Tibial nerve (tissue), 4 donors: ENCODE data around the gene TOMM40L.

Experiments
- CTCF ChIP-seq, 5 experiments: fragments of 200-600 bp in 3 of 5; fragments of 450-650 bp in 2 of 5; sonication (generic) in 3 of 5; IDR thresholded peaks; one replicate each; pipeline ENCODE4 v1.5.1; 2016 to 2019; ENCODE audit warnings: antibody characterized with exemption in 5 of 5, mild to moderate bottlenecking in 3 of 5, moderate library complexity in 2 of 5
- EP300 ChIP-seq, 2 donors: sonication (generic); formaldehyde crosslinking; IDR thresholded peaks; one replicate each; pipeline ENCODE4 v1.6.1; 2017; ENCODE audit warnings: antibody characterized with exemption in 2 of 2, mild to moderate bottlenecking in 1 of 2

- no peak for TF ChIP-seq EP300 (IDR thresholded peaks at IDR 0.05)
- no peak for TF ChIP-seq CTCF (IDR thresholded peaks at IDR 0.05)
These were observed 4.0 kb downstream of the TOMM40L start for GRCh38 chr1:161229896-161230295.
